ENCODE measurements around the gene PRRC2C.

PRRC2C gene

GRCh38 chr1:171641076-171641864 is 155.9 kb downstream of the PRRC2C start:
- no peak for DNase-seq

- no peak for DNase-seq
Measured at GRCh38 chr1:171642197-171642596, 156.9 kb downstream of the PRRC2C start.
